HL-60 (cell line): ENCODE measurements around the gene PRRX2.

Source experiments
- DNase-seq, 2 experiments: peaks; one replicate each; pipeline ENCODE4 v3.0.0-alpha.2; 2010 to 2020; ENCODE audit warnings: low read depth in 1 of 2, low spot score in 1 of 2
- H3K27ac ChIP-seq: fragments of 250-450 bp; sonication (Bioruptor Pico); replicated peaks from 2 replicates; pipeline ENCODE4 v1.5.1; 2020; ENCODE audit warnings: mild to moderate bottlenecking, moderate library complexity
- H3K27me3 ChIP-seq: fragments of 250-450 bp; sonication (Bioruptor Pico); 2 replicates; pipeline ENCODE4 v1.5.1; 2021; ENCODE audit warnings: mild to moderate bottlenecking, moderate library complexity; ENCODE audit not compliant: insufficient read depth, poor library complexity, severe bottlenecking
- H3K4me3 ChIP-seq: replicated peaks from 2 replicates; pipeline ENCODE4 v1.5.1; 2011; ENCODE audit warnings: mild to moderate bottlenecking, control low read depth, low read length; ENCODE audit not compliant: insufficient read depth
- GABPA ChIP-seq: IDR thresholded peaks from 2 replicates; pipeline ENCODE4 v1.6.1; 2012; ENCODE audit warnings: low read depth
- POLR2AphosphoS5 ChIP-seq: IDR thresholded peaks from 2 replicates; pipeline ENCODE4 v1.6.1; 2012; ENCODE audit warnings: low read depth
- SPI1 ChIP-seq: IDR thresholded peaks from 2 replicates; pipeline ENCODE4 v1.6.1; 2012; ENCODE audit warnings: low read depth, mild to moderate bottlenecking, borderline replicate concordance
- TF ChIP-seq, protein P1 (sequence below): IDR thresholded peaks from one replicate; pipeline ENCODE4 v1.5.1; 2011; ENCODE audit warnings: low read length, control low read depth, inconsistent platforms; ENCODE audit not compliant: insufficient read depth
- TF ChIP-seq, protein P2 (sequence below): IDR thresholded peaks from 2 replicates; pipeline ENCODE4 v1.6.1; 2012; ENCODE audit warnings: low read depth; ENCODE audit not compliant: insufficient replicate concordance

The PRRX2 gene

DNA sequence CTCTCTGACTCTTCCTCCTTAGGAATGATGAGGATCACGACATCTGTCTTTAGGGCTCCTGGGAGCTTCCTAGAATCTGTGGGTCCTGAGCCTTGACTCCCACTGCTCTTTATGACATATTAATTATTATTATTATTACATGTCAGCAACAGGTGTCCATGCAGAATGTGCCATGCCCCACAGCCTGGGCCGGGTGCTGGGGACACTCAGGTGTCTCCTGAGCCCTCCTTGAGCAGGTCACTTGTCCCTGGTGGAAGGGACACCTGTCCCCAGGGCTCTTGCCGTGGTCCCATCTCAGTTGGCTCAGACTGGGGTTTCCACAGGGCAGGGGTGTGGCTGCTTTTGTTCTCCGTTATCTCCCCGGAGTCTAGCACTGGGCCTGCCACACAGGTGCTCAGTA lies 53.2 kb downstream of the PRRX2 start:
- H3K4me3 ChIP-seq: no peak overlapping the region
- H3K27ac ChIP-seq: no peak overlapping the region
- no peak for DNase-seq
- peaks cover 4% of the 10 kb centered on the region for H3K27me3 ChIP-seq
- TF ChIP-seq GABPA (no peak), POLR2AphosphoS5 (no peak), SPI1 (no peak)
- TF ChIP-seq, protein P1, sequence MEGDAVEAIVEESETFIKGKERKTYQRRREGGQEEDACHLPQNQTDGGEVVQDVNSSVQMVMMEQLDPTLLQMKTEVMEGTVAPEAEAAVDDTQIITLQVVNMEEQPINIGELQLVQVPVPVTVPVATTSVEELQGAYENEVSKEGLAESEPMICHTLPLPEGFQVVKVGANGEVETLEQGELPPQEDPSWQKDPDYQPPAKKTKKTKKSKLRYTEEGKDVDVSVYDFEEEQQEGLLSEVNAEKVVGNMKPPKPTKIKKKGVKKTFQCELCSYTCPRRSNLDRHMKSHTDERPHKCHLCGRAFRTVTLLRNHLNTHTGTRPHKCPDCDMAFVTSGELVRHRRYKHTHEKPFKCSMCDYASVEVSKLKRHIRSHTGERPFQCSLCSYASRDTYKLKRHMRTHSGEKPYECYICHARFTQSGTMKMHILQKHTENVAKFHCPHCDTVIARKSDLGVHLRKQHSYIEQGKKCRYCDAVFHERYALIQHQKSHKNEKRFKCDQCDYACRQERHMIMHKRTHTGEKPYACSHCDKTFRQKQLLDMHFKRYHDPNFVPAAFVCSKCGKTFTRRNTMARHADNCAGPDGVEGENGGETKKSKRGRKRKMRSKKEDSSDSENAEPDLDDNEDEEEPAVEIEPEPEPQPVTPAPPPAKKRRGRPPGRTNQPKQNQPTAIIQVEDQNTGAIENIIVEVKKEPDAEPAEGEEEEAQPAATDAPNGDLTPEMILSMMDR: no peak
- TF ChIP-seq, protein P2, sequence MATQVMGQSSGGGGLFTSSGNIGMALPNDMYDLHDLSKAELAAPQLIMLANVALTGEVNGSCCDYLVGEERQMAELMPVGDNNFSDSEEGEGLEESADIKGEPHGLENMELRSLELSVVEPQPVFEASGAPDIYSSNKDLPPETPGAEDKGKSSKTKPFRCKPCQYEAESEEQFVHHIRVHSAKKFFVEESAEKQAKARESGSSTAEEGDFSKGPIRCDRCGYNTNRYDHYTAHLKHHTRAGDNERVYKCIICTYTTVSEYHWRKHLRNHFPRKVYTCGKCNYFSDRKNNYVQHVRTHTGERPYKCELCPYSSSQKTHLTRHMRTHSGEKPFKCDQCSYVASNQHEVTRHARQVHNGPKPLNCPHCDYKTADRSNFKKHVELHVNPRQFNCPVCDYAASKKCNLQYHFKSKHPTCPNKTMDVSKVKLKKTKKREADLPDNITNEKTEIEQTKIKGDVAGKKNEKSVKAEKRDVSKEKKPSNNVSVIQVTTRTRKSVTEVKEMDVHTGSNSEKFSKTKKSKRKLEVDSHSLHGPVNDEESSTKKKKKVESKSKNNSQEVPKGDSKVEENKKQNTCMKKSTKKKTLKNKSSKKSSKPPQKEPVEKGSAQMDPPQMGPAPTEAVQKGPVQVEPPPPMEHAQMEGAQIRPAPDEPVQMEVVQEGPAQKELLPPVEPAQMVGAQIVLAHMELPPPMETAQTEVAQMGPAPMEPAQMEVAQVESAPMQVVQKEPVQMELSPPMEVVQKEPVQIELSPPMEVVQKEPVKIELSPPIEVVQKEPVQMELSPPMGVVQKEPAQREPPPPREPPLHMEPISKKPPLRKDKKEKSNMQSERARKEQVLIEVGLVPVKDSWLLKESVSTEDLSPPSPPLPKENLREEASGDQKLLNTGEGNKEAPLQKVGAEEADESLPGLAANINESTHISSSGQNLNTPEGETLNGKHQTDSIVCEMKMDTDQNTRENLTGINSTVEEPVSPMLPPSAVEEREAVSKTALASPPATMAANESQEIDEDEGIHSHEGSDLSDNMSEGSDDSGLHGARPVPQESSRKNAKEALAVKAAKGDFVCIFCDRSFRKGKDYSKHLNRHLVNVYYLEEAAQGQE: no peak

GRCh38 chr9:129719135-129719534 lies 53.7 kb downstream of the PRRX2 start:
- no peak for DNase-seq
- Histone ChIP-seq H3K27me3 (peaks cover 4% of the 10 kb centered on the region), H3K4me3 (no peak overlapping the region), H3K27ac (no peak overlapping the region)
- no peak for TF ChIP-seq POLR2AphosphoS5
- TF ChIP-seq SPI1: no peak

DNA sequence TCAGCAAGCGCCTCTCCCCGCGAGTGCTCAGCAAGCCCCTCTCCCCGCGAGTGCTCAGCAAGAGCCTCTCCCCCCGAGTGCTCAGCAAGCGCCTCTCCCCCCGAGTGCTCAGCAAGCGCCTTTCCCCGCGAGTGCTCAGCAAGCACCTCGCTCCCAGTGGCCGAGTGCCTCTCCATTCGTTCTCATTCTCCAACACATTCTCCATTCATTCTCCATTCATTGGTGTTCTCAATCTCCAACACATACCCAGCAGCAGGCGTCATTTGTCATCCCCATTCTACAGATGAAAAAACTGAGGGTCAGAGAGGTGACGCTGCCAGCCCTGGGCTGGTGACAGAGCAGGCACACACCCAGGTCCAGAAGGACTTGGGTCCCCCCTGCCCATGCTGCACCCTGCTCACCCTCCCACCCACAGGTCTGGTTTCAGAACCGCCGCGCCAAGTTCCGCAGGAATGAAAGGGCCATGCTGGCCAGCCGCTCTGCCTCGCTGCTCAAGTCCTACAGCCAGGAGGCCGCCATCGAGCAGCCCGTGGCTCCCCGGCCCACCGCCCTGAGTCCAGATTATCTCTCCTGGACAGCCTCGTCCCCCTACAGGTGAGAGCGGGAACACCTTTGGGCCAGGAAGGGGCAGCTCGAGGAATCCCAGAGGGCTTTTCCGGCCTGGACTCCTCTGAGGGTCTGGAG lies 54.9 kb downstream of the PRRX2 start:
- Histone ChIP-seq H3K27me3 (peaks cover 2% of the 10 kb centered on the region), H3K4me3 (no peak overlapping the region), H3K27ac (no peak overlapping the region)
- no peak for DNase-seq
- TF ChIP-seq, protein P1: peak; percentile 5
- TF ChIP-seq POLR2AphosphoS5: no peak

GRCh38 chr9:129720865-129721545 lies 55.6 kb downstream of the PRRX2 start:
- Histone ChIP-seq H3K4me3 (no peak overlapping the region), H3K27ac (no peak overlapping the region), H3K27me3 (no peaks in the 10 kb centered on the region)
- TF ChIP-seq GABPA (no peak), POLR2AphosphoS5 (no peak), SPI1 (no peak)
- TF ChIP-seq, protein P1: no peak
- TF ChIP-seq, protein P2: no peak
- no peak for DNase-seq
